CD4-positive, alpha-beta T cell (primary cell): ENCODE results near the gene ELOVL4. TPM values are rescaled to one million over a fixed set of nuclear protein-coding genes. Genes with fewer than 3 reads are reported as not detected.

ENCODE experiments used
- ATAC-seq: fragments of 200-7000 bp; cut with Tn5 transposase; one replicate; pipeline ENCODE4 v1.10.0; 2022; ENCODE audit warnings: mild to moderate bottlenecking; ENCODE audit not compliant: poor library complexity
- CTCF ChIA-PET: fragments of 350-600 bp; sonication (Branson Sonifier 250); formaldehyde crosslinking; loops from one replicate; lab custom pipeline; 2021; ENCODE audit warnings: antibody characterized with exemption, inconsistent platforms; lab: Charles Lee
- POLR2A ChIA-PET: fragments of 350-600 bp; sonication (Branson Sonifier 250); formaldehyde crosslinking; loops from one replicate; lab custom pipeline; 2021; ENCODE audit warnings: antibody characterized with exemption, inconsistent platforms; lab: Charles Lee
- DNase-seq, 14 experiments: peaks; one replicate each; pipeline ENCODE4 v3.0.0-alpha.2; 2013 to 2020; ENCODE audit warnings: mixed read lengths in 2 of 14
- H3K27ac ChIP-seq, 2 donors: one replicate each; pipeline versions ENCODE4 v1.5.1 to v1.7.0; 2013; ENCODE audit warnings: low read length in 2 of 2, low read depth in 1 of 2, mild to moderate bottlenecking in 1 of 2
- H3K27me3 ChIP-seq, 2 experiments: 1 replicate in 1 of 2; 2 replicates in 1 of 2; pipeline versions ENCODE4 v1.6.1 to v1.7.0; 2013; ENCODE audit warnings: low read length in 2 of 2, control low read depth in 1 of 2, mild to moderate bottlenecking in 1 of 2, moderate library complexity in 1 of 2; ENCODE audit not compliant: insufficient read depth in 2 of 2, control insufficient read depth in 1 of 2
- H3K36me3 ChIP-seq: one replicate; pipeline ENCODE4 v1.6.1; 2013; ENCODE audit warnings: low read length, control low read depth; ENCODE audit not compliant: insufficient read depth
- H3K4me1 ChIP-seq: one replicate; pipeline ENCODE4 v1.6.1; 2013; ENCODE audit warnings: low read length, control low read depth; ENCODE audit not compliant: insufficient read depth
- H3K4me3 ChIP-seq: one replicate; pipeline ENCODE4 v1.5.1; 2013; ENCODE audit warnings: mild to moderate bottlenecking, low read length, moderate library complexity
- H3K9me3 ChIP-seq, 2 experiments: 1 replicate in 1 of 2; 2 replicates in 1 of 2; pipeline versions ENCODE4 v1.6.1 to v1.7.0; 2013; ENCODE audit warnings: low read length in 2 of 2, mild to moderate bottlenecking in 2 of 2, control low read depth in 1 of 2, moderate library complexity in 1 of 2; ENCODE audit not compliant: control insufficient read depth in 1 of 2, insufficient read depth in 1 of 2
- H3K27ac Mint-ChIP-seq: one replicate; pipeline ENCODE4 v1.8.0; 2020; ENCODE audit warnings: mixed read lengths
- H3K27me3 Mint-ChIP-seq: one replicate; pipeline ENCODE4 v1.8.0; 2021; ENCODE audit warnings: mixed read lengths
- H3K36me3 Mint-ChIP-seq: one replicate; pipeline ENCODE4 v1.8.0; 2021; ENCODE audit warnings: low read depth, mixed read lengths
- H3K4me1 Mint-ChIP-seq: one replicate; pipeline ENCODE4 v1.8.0; 2021; ENCODE audit warnings: low read depth, mixed read lengths
- H3K4me3 Mint-ChIP-seq: one replicate; pipeline ENCODE4 v1.8.0; 2020; ENCODE audit warnings: mild to moderate bottlenecking, mixed read lengths
- H3K9me3 Mint-ChIP-seq: one replicate; pipeline ENCODE4 v1.8.0; 2020; ENCODE audit warnings: mixed read lengths
- CTCF ChIP-seq: fragments of 200-600 bp; IDR thresholded peaks from one replicate; pipeline ENCODE4 v1.8.0; 2022; ENCODE audit warnings: antibody characterized with exemption, mild to moderate bottlenecking
- intact Hi-C, 2 experiments: fragments of 100-400 bp; cut with DNase I in 1 of 2; cut with micrococcal nuclease in 1 of 2; formaldehyde crosslinking; loops; one replicate each; pipeline versions ENCODE4 v1.15.1 to v1.9.0; 2023 to 2025; cut with DNase I, micrococcal nuclease
- total RNA-seq, 174 experiments: library from RNA in 2 of 174; stranded (reverse) in 2 of 174; gene quantifications; one replicate each; pipeline ENCODE4 v1.2.3 and lab custom pipeline; 2021 to 2026

ELOVL4 gene
- total RNA-seq, 2 experiments from 2014 or later = 0.84 to 1.0 TPM

- Histone ChIP-seq H3K9me3 (no peaks in the 10 kb centered on the region), H3K4me1 (peaks cover 9% of the 10 kb centered on the region), H3K4me3 (no peak overlapping the region), H3K27ac (no peak overlapping the region), H3K36me3 (no peaks in the 10 kb centered on the region), H3K27me3 (no peaks in the 10 kb centered on the region)
- ChIA-PET CTCF (interaction anchor here (0.6 to 2.3 kb wide), 5 partner anchors 12 to 237 kb away, joined by 3 to 8 read pairs (median 4); no protein-coding TSS in a partner anchor), POLR2A (no interaction called here)
- no peak overlapping the region for H3K27ac Mint-ChIP-seq
- intact Hi-C loops = loop anchor here (1.0 to 5.0 kb wide), 5 partner anchors 89 to 1884 kb away; partner anchors contain the start of genes SH3BGRL2 (in 1 of the 2) and TENT5A (in 1 of the 2)
- peak; percentile 39 for ATAC-seq
- H3K36me3 Mint-ChIP-seq = no peaks in the 10 kb centered on the region
- peak; percentile 66 for TF ChIP-seq CTCF
- H3K4me1 Mint-ChIP-seq = peaks cover 15% of the 10 kb centered on the region
- no peaks in the 10 kb centered on the region for H3K9me3 Mint-ChIP-seq
- peaks cover 10% of the 10 kb centered on the region for H3K27me3 Mint-ChIP-seq
- DNase-seq = peak in 5 of 14 experiments; percentile 8 to 74 (median 53)
- no peak overlapping the region for H3K4me3 Mint-ChIP-seq
Observed at GRCh38 chr6:79868098-79868722, 79.1 kb downstream of the ELOVL4 start.

Other genes starting within 250 kb of the ELOVL4 start
- under 1 TPM; 0.45 to 0.60 TPM for gene TTK, start 57.1 kb upstream of the ELOVL4 start, total RNA-seq
- gene BCKDHB, start 159.1 kb upstream of the ELOVL4 start, total RNA-seq = 1 to 10 TPM; 7.8 to 8.1 TPM